Breast epithelium (tissue), 4 donors: Measurements from ENCODE around the gene CCNE1. TPM values are rescaled to one million over a fixed set of nuclear protein-coding genes. Genes with fewer than 3 reads are reported as not detected.

Experiments used
- DNase-seq, 2 donors: peaks; one replicate each; pipeline ENCODE4 v3.0.0-alpha.2; 2019; ENCODE audit warnings: low spot score in 2 of 2
- H3K27ac ChIP-seq, 2 donors: fragments of 200-600 bp; sonication (generic) in 1 of 2; one replicate each; pipeline ENCODE4 v1.5.1; 2016 to 2019; ENCODE audit warnings: mild to moderate bottlenecking in 1 of 2
- H3K27me3 ChIP-seq, 2 donors: fragments of 200-600 bp; sonication (generic) in 1 of 2; one replicate each; pipeline versions ENCODE4 v1.5.1 to v1.6.0; 2017 to 2019; ENCODE audit warnings: control low read depth in 1 of 2, mild to moderate bottlenecking in 1 of 2
- H3K36me3 ChIP-seq: fragments of 200-600 bp; one replicate; pipeline ENCODE4 v1.5.1; 2019
- H3K4me1 ChIP-seq, 2 donors: fragments of 200-600 bp; sonication (generic); one replicate each; pipeline ENCODE4 v1.5.1; 2016 to 2019; ENCODE audit warnings: control low read depth in 1 of 2
- H3K4me3 ChIP-seq, 3 donors: fragments of 200-600 bp; sonication (generic); 1 replicate in 2 of 3; 2 replicates in 1 of 3; pipeline ENCODE4 v1.5.1; 2016 to 2019; ENCODE audit warnings: mild to moderate bottlenecking in 3 of 3, moderate library complexity in 2 of 3
- H3K9me3 ChIP-seq, 2 donors: fragments of 200-600 bp; sonication (generic) in 1 of 2; one replicate each; pipeline ENCODE4 v1.5.1; 2016 to 2019; ENCODE audit warnings: control low read depth in 1 of 2
- CTCF ChIP-seq, 3 donors: fragments of 450-650 bp; IDR thresholded peaks; one replicate each; pipeline ENCODE4 v1.5.1; 2016 to 2017; ENCODE audit warnings: antibody characterized with exemption in 3 of 3, mild to moderate bottlenecking in 3 of 3, moderate library complexity in 3 of 3
- POLR2A ChIP-seq: fragments of 450-650 bp; IDR thresholded peaks from one replicate; pipeline ENCODE4 v1.6.1; 2016; ENCODE audit warnings: antibody characterized with exemption, mild to moderate bottlenecking, moderate library complexity
- POLR2AphosphoS5 ChIP-seq, 3 donors: sonication (generic); formaldehyde crosslinking; IDR thresholded peaks; one replicate each; pipeline ENCODE4 v1.6.1; 2017; ENCODE audit warnings: antibody characterized with exemption in 3 of 3
- intact Hi-C: fragments of 100-400 bp; cut with DNase I; formaldehyde crosslinking; loops from one replicate; pipeline ENCODE4 v1.15.1; 2023; ENCODE audit warnings: low total_unique reads
- total RNA-seq, 3 donors: library from RNA; depleted of rRNA; stranded (reverse); fragments of >200 nt; gene quantifications; one replicate each; pipeline ENCODE4 v1.1.0, GENCODE V29; 2016

The CCNE1 gene
- total RNA-seq, 3 donors from 2014 or later = 0.33 to 2.1 (median 1.5) TPM

GRCh38 chr19:29767039-29767735, 44.6 kb upstream of the CCNE1 start:
- intact Hi-C loops = loop anchor here (10.0 kb wide), 1 partner anchor 108 kb away; no protein-coding TSS in a partner anchor
- DNase-seq = no peak
- TF ChIP-seq CTCF (IDR thresholded peaks at IDR 0.05) (no peak), POLR2AphosphoS5 (IDR thresholded peaks at IDR 0.05) (no peak)

GRCh38 chr19:29768166-29768565, 43.6 kb upstream of the CCNE1 start:
- H3K4me3 ChIP-seq = no peak overlapping the region
- H3K9me3 ChIP-seq = no peaks in the 10 kb centered on the region
- no peaks in the 10 kb centered on the region for H3K27me3 ChIP-seq
- no peak overlapping the region for H3K27ac ChIP-seq
- DNase-seq = no peak
- H3K4me1 ChIP-seq = no peaks in the 10 kb centered on the region
- TF ChIP-seq CTCF (IDR thresholded peaks at IDR 0.05) = no peak
- TF ChIP-seq POLR2A = no peak
- TF ChIP-seq POLR2AphosphoS5 (IDR thresholded peaks at IDR 0.05) = no peak
- intact Hi-C loops = loop anchor here (10.0 kb wide), 1 partner anchor 107 kb away; no protein-coding TSS in a partner anchor
- no peaks in the 10 kb centered on the region for H3K36me3 ChIP-seq

More at GRCh38 chr19:29767039-29767735, 44.6 kb upstream of the CCNE1 start:
- Histone ChIP-seq H3K4me3 (no peak overlapping the region), H3K4me1 (no peaks in the 10 kb centered on the region), H3K36me3 (no peaks in the 10 kb centered on the region), H3K27me3 (no peaks in the 10 kb centered on the region), H3K9me3 (no peaks in the 10 kb centered on the region), H3K27ac (no peak overlapping the region)

- TF ChIP-seq POLR2A = no peak
- no peak for TF ChIP-seq CTCF (IDR thresholded peaks at IDR 0.05)
- no peak for TF ChIP-seq POLR2AphosphoS5 (IDR thresholded peaks at IDR 0.05)
- intact Hi-C loops = loop anchor here (10.0 kb wide), 1 partner anchor 105 kb away; no protein-coding TSS in a partner anchor
- DNase-seq = no peak
- no peaks in the 10 kb centered on the region for H3K9me3 ChIP-seq
- H3K27me3 ChIP-seq = peaks cover 0 to 3% of the 10 kb centered on the region in 2 donors
- H3K27ac ChIP-seq = no peak overlapping the region
- no peaks in the 10 kb centered on the region for H3K4me1 ChIP-seq
- H3K4me3 ChIP-seq = no peak overlapping the region
- no peaks in the 10 kb centered on the region for H3K36me3 ChIP-seq
Measured at GRCh38 chr19:29769997-29770396, 41.8 kb upstream of the CCNE1 start.

- intact Hi-C loops = no loop called here
- Histone ChIP-seq H3K4me1 (no peaks in the 10 kb centered on the region), H3K27me3 (peaks cover 0 to 3% of the 10 kb centered on the region in 2 donors), H3K36me3 (no peaks in the 10 kb centered on the region), H3K4me3 (no peak overlapping the region), H3K9me3 (no peaks in the 10 kb centered on the region), H3K27ac (no peak overlapping the region)
- DNase-seq = no peak
- no peak for TF ChIP-seq CTCF (IDR thresholded peaks at IDR 0.05)
Measured at GRCh38 chr19:29770648-29771047, 41.1 kb upstream of the CCNE1 start.

GRCh38 chr19:29771708-29772414, 39.9 kb upstream of the CCNE1 start:
- no peaks in the 10 kb centered on the region for H3K36me3 ChIP-seq
- H3K4me3 ChIP-seq = no peak overlapping the region
- peaks cover 0 to 3% of the 10 kb centered on the region in 2 donors for H3K27me3 ChIP-seq
- no peak overlapping the region for H3K27ac ChIP-seq
- DNase-seq = no peak
- intact Hi-C loops = no loop called here
- TF ChIP-seq POLR2A (no peak), CTCF (IDR thresholded peaks at IDR 0.05) (peak in 2 of 3 donors; percentile 42 to 52)
- no peaks in the 10 kb centered on the region for H3K4me1 ChIP-seq
- H3K9me3 ChIP-seq = no peaks in the 10 kb centered on the region
